Epithelial cell of esophagus (primary cell): Measurements from ENCODE around the gene DIP2C.

ENCODE experiments used
- DNase-seq: peaks from one replicate; pipeline ENCODE4 v3.0.0; 2010; ENCODE audit warnings: low read depth
- H3K4me3 ChIP-seq: 2 replicates; pipeline ENCODE4 v1.5.1; 2011; ENCODE audit warnings: mild to moderate bottlenecking, low read length, control low read depth
- TF ChIP-seq, protein P1 (sequence below): IDR thresholded peaks from 2 replicates; pipeline ENCODE4 v1.5.1; 2011; ENCODE audit warnings: low read depth, mild to moderate bottlenecking, low read length, control low read depth, inconsistent platforms; ENCODE audit not compliant: insufficient read depth; ENCODE audit errors: missing control alignments

The DIP2C gene

DNA sequence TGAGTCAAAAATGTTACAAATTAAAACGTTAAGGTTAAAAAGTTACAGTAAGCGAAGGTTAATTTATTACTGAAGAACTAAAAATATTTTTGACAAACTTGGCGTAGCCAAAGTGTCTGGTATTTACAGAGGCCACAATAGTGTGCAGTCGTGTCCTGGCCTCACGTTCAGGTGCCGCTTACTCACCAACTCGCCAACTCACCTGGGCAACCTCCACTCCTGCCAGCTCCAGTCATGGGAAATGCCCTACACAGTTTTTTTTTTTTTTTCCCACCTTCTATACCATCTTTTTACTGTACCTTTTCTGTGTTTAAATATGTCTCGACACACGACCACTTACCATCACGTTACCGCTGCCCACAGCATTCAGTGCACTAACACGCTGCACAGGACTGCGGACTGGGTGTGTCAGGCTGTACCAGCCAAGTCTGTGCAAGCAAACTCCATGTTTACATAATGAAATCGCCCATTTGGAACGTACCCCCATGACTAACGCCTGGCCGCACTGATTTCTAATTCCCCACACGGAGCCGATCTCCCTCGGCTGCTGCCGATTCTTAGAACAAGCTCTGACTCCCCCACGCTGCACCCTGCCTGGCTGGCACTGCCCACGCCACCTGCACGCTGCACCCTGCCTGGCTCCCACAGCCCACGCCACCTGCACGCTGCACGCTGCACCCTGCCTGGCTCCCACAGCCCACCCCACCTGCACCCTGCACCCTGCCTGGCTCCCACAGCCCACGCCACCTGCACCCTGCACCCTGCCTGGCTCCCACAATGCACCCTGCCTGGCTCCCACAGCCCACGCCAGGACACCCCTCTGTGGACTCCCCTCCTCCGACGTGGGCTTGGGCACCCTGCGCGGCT lies 351.1 kb downstream of the DIP2C start:
- DNase-seq, result peak; percentile 96
- H3K4me3 ChIP-seq, result no peak overlapping the region
- TF ChIP-seq, protein P1, sequence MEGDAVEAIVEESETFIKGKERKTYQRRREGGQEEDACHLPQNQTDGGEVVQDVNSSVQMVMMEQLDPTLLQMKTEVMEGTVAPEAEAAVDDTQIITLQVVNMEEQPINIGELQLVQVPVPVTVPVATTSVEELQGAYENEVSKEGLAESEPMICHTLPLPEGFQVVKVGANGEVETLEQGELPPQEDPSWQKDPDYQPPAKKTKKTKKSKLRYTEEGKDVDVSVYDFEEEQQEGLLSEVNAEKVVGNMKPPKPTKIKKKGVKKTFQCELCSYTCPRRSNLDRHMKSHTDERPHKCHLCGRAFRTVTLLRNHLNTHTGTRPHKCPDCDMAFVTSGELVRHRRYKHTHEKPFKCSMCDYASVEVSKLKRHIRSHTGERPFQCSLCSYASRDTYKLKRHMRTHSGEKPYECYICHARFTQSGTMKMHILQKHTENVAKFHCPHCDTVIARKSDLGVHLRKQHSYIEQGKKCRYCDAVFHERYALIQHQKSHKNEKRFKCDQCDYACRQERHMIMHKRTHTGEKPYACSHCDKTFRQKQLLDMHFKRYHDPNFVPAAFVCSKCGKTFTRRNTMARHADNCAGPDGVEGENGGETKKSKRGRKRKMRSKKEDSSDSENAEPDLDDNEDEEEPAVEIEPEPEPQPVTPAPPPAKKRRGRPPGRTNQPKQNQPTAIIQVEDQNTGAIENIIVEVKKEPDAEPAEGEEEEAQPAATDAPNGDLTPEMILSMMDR, result no peak

DNA sequence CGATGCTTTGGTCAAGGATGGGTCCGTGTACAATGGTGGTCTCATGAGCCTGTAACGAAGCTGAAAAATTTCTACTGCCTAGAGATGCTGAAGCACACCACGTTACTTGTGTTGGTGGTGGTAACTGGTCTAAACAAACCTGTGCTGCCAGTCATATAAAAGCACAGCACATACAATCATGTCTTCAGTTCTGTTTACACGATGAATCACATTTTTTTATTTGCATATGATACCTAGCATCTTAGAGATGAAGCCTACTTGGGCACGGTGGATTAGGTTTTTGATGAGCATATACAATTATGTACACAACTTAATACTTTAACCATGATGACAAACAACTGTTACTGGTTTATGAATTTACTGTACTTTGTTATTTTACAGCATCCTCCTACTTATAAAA lies 353.2 kb downstream of the DIP2C start:
- no peak overlapping the region for H3K4me3 ChIP-seq
- peak; percentile 86 for DNase-seq
- TF ChIP-seq, protein P1, result no peak

- no peak overlapping the region for H3K4me3 ChIP-seq
- DNase-seq, result peak; percentile 69
- TF ChIP-seq, protein P1, result no peak
Measured at GRCh38 chr10:335151-335800, 354.2 kb downstream of the DIP2C start.

- no peak overlapping the region for H3K4me3 ChIP-seq
- no peak for DNase-seq
- TF ChIP-seq, protein P1, result no peak
Measured at GRCh38 chr10:331186-331585, 358.3 kb downstream of the DIP2C start.

DNA sequence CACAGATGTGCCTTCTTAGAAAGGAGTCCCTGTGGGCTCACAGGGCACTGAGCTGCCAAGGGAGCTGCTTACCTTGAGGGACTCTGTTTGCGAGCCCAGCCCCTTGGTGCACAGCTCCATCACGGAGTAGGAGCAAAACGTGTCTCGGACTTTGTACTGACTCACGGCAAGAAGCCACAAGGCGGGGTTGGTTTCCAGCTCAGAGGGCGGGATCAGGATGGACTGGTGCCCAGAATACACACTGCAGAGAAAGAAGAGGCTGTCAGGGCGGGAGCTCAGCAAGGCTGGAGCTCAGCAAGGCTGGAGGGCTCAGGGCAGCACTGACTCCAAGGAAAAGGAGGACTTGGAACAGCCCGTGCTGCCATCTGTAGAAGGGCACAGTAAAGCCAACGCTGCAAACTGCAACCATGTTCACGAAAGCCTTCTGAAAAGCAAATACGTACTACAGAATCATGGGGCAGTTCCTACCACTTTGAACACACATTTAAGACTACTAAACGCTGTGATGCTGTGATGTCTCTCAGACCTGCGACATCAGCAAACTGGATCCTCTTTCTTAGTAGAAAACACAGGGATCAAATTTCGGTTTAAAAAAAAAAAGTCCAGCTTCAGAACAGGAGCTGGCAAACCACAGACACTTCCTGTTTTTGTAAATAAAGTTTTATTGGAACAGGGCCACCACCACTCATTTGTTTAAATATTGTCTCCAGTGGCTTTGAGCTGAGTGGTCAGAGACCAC lies 359.9 kb downstream of the DIP2C start:
- DNase-seq, result peak; percentile 93
- peak overlapping the region; percentile 2 for H3K4me3 ChIP-seq
- TF ChIP-seq, protein P1, result peak; percentile 16

DNA sequence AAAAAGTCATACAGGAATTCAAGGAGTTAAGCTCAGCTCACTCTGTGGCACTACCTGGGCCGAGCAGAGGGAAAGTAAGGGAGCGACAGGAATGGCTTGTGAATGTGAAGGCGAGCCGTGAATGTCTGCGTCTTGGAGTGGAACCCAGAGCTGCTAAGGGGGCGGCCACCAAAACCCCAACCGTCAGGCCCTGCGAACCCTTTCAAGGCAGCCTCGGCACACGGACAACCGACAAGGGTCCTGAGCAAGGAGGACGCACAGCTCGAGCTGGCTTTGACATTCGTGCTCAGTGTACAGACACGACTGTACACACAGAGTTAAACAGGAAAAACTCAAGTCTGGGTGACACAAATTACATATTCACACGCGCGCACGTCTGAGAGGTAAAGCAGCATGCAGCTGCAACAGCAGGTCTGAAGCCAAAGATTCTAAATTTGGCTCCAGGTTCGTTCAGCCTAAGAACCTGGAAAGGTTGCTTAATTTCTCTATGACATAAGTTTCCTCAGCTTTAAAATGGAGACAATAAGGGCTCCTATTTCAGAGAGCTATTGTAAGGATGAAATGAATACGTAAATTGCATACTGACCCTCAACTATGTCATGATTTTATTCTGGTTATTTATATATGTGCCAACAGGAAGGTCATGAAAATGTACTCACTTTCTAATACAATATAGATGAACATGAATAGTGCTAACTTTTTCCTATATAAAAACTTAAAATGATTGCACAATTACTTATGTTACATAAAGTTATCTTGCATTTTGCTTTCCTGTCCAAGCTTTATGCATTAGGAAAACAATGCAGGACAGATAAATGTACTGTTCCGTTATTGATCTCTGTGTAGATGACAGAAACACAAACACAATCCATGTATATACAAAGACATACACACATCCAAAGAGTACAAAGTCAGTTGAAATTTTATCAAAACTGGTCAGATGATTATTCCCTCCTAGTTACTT lies 361.3 kb downstream of the DIP2C start:
- TF ChIP-seq, protein P1, result no peak
- DNase-seq, result no peak
- H3K4me3 ChIP-seq, result no peak overlapping the region
